Colonic mucosa (tissue), 4 donors: ENCODE data around the gene TNRC6B. TPM values are rescaled to one million over a fixed set of nuclear protein-coding genes. Genes with fewer than 3 reads are reported as not detected.
"Not testable (repeated sequence)": the region's sequence is repeated elsewhere in the genome, so short reads cannot be mapped to it uniquely, and the experiment has no call there.

ENCODE experiments used
- DNase-seq: peaks from one replicate; pipeline ENCODE4 v3.0.0-alpha.2; 2020
- H3K27ac ChIP-seq: fragments of 200-600 bp; one replicate; pipeline ENCODE4 v1.8.0; 2021
- H3K27me3 ChIP-seq: fragments of 200-600 bp; one replicate; pipeline ENCODE4 v1.8.0; 2021
- H3K36me3 ChIP-seq: fragments of 200-600 bp; one replicate; pipeline ENCODE4 v1.8.0; 2021
- H3K4me1 ChIP-seq: fragments of 200-600 bp; one replicate; pipeline ENCODE4 v1.8.0; 2021; ENCODE audit warnings: mild to moderate bottlenecking
- H3K4me3 ChIP-seq: fragments of 200-600 bp; one replicate; pipeline ENCODE4 v1.8.0; 2021
- H3K9ac ChIP-seq, 2 donors: one replicate each; pipeline ENCODE4 v1.7.0; 2013; ENCODE audit warnings: control low read depth in 2 of 2, low read depth in 2 of 2, low read length in 2 of 2
- H3K9me3 ChIP-seq: fragments of 200-600 bp; one replicate; pipeline ENCODE4 v1.8.0; 2021
- intact Hi-C: fragments of 100-400 bp; cut with DNase I; formaldehyde crosslinking; loops from one replicate; pipeline ENCODE4 v1.14.1; 2022
- total RNA-seq, 2 donors: library from RNA; stranded (reverse); fragmentation: NEBNext Ultra II Directional in 1 of 2; extraction: Animal tissue kit (Norgen Biotek cat#: 25700) in 1 of 2; gene quantifications; one replicate each; pipeline ENCODE4 v1.2.1, GENCODE V29; 2021
- TF ChIP-seq, protein P1 (sequence below): fragments of 200-600 bp; IDR thresholded peaks from one replicate; pipeline ENCODE4 v1.8.0; 2022; ENCODE audit warnings: antibody characterized with exemption, mild to moderate bottlenecking
- donor health status: healthy.
- donor health status: DM: no; HTN: no; CAD: no.
- donor health status: DM: no; HTN: no; CAD: no.

Gene TNRC6B
- total RNA-seq, 2 donors from 2014 or later: 38.7 to 47.4 TPM

DNA sequence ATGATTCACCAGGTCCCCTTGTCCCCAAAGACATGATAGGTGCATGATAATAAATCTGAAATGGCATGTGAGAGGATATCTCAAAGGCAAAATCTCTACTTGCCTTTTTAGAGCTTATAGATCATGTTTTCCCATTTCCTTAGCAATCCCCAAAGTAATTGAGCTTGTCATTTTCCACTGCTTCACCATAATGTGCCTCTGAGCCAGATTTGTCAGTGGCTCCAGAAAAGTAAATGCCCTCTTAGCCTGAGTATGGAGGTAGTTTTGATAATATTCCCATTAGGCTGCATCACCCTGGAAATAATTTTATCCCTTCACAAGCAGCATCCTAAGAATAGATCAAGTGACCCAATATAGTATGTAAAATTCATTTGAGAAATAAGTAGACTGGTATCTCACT, 131.9 kb downstream of the TNRC6B start:
- Histone ChIP-seq H3K9me3 (no peaks in the 10 kb centered on the region), H3K9ac (no peak overlapping the region), H3K27ac (no peak overlapping the region), H3K4me3 (no peak overlapping the region), H3K4me1 (no peaks in the 10 kb centered on the region), H3K27me3 (no peaks in the 10 kb centered on the region), H3K36me3 (peaks cover 2% of the 10 kb centered on the region)
- intact Hi-C loops: no loop called here
- TF ChIP-seq, protein P1, sequence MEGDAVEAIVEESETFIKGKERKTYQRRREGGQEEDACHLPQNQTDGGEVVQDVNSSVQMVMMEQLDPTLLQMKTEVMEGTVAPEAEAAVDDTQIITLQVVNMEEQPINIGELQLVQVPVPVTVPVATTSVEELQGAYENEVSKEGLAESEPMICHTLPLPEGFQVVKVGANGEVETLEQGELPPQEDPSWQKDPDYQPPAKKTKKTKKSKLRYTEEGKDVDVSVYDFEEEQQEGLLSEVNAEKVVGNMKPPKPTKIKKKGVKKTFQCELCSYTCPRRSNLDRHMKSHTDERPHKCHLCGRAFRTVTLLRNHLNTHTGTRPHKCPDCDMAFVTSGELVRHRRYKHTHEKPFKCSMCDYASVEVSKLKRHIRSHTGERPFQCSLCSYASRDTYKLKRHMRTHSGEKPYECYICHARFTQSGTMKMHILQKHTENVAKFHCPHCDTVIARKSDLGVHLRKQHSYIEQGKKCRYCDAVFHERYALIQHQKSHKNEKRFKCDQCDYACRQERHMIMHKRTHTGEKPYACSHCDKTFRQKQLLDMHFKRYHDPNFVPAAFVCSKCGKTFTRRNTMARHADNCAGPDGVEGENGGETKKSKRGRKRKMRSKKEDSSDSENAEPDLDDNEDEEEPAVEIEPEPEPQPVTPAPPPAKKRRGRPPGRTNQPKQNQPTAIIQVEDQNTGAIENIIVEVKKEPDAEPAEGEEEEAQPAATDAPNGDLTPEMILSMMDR: no peak
- DNase-seq: no peak

DNA sequence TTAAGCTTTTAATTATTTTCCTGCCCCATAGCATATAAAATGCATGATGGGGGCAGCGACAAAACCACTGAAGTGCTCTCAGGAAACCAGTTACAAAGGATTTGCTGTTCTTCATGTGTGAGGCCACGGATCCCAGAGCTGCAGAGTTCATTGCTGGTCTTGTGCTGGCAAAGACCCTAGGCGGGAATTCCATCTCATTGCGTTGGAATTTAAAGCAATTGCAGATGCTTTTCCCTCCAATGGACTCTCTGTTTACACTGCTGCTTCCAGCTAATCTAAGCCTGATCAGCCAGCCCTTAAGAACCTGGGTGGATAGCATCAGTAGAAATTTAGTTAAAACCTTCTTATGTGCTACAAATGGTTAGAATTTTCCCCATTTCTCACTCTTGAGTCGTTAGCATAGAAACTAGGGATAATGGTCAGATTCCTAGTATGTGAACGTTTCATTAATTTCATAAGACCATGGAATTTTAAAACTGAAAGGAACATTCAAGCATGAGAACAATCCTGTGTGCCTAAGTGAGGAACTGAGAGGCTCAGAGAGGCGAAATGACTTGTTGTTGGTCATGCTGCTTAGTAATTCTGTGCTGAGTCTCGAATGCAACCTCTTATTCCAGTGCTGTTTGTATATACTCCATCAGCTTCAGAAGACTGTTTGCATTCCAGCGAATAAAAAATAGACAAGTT, 132.5 kb downstream of the TNRC6B start:
- no peak overlapping the region for H3K9ac ChIP-seq
- no peak overlapping the region for H3K4me3 ChIP-seq
- intact Hi-C loops: no loop called here
- TF ChIP-seq, protein P1: no peak
- no peaks in the 10 kb centered on the region for H3K27me3 ChIP-seq
- H3K9me3 ChIP-seq: no peaks in the 10 kb centered on the region
- no peak overlapping the region for H3K27ac ChIP-seq
- H3K36me3 ChIP-seq: peaks cover 8% of the 10 kb centered on the region
- DNase-seq: no peak
- H3K4me1 ChIP-seq: no peaks in the 10 kb centered on the region

DNA sequence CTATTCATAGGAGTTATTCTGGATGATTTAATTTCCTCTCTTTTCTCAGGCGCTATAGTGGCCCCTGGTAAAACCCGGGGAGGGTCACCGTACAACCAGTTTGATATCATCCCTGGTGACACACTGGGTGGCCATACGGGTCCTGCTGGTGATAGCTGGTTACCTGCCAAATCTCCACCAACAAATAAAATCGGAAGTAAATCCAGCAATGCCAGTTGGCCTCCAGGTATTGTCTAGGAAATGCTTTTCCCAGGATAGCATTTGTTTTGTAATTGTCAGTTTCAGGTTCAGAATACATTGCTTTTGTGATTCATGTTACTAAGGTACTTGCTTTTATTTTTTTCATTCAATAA, 133.0 kb downstream of the TNRC6B start:
- H3K9ac ChIP-seq: no peak overlapping the region
- TF ChIP-seq, protein P1: no peak
- no peaks in the 10 kb centered on the region for H3K27me3 ChIP-seq
- no peaks in the 10 kb centered on the region for H3K9me3 ChIP-seq
- H3K4me3 ChIP-seq: no peak overlapping the region
- H3K4me1 ChIP-seq: no peaks in the 10 kb centered on the region
- no peak for DNase-seq
- intact Hi-C loops: no loop called here
- H3K27ac ChIP-seq: no peak overlapping the region
- peaks cover 9% of the 10 kb centered on the region for H3K36me3 ChIP-seq

DNA sequence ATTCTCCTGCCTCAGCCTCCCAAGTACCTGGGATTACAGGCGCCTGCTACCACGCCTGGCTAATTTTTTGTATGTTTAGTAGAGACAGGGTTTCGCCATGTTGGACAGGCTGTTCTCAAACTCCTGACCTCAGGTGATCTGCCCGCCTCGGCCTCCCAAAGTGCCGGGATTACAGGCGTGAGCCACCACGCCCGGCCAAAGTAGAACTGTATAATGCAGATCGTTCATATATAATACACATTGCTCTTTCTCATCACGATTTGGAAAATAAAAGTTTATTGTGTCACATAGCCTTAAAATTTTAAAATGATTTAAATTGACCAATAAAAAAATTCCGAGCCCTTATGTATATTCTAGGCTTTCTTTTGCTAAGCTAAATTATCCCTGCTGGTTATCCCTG, 133.9 kb downstream of the TNRC6B start:
- H3K27me3 ChIP-seq, H3K4me1 ChIP-seq, H3K9ac ChIP-seq, H3K27ac ChIP-seq, DNase-seq, H3K4me3 ChIP-seq, H3K9me3 ChIP-seq, intact Hi-C loops: not testable (repeated sequence)
- peaks cover 17% of the 10 kb centered on the region for H3K36me3 ChIP-seq

GRCh38 chr22:40312050-40312449, 134.3 kb downstream of the TNRC6B start:
- no peak overlapping the region for H3K9ac ChIP-seq
- H3K4me3 ChIP-seq: no peak overlapping the region
- no peak overlapping the region for H3K27ac ChIP-seq
- intact Hi-C loops: no loop called here
- H3K4me1 ChIP-seq: no peaks in the 10 kb centered on the region
- H3K9me3 ChIP-seq: no peaks in the 10 kb centered on the region
- DNase-seq: no peak
- H3K36me3 ChIP-seq: peaks cover 17% of the 10 kb centered on the region
- TF ChIP-seq, protein P1: no peak
- H3K27me3 ChIP-seq: no peaks in the 10 kb centered on the region

- H3K4me1 ChIP-seq: no peaks in the 10 kb centered on the region
- H3K36me3 ChIP-seq: peaks cover 17% of the 10 kb centered on the region
- no peak for DNase-seq
- H3K9ac ChIP-seq: no peak overlapping the region
- intact Hi-C loops: no loop called here
- TF ChIP-seq, protein P1: no peak
- H3K27ac ChIP-seq: no peak overlapping the region
- H3K4me3 ChIP-seq: no peak overlapping the region
- H3K9me3 ChIP-seq: no peaks in the 10 kb centered on the region
- no peaks in the 10 kb centered on the region for H3K27me3 ChIP-seq
These were observed 135.3 kb downstream of the TNRC6B start for GRCh38 chr22:40313007-40313406.
